ENCODE measurements around the gene UBE2R2.

Gene UBE2R2

GRCh38 chr9:33781736-33782135, 35.2 kb upstream of the UBE2R2 start:
- Histone ChIP-seq H3K36me3 (ENCODE audit: insufficient read depth, low read length) (no peaks in the 10 kb centered on the region), H3K4me2 (ENCODE audit: low read depth, low read length, poor library complexity, severe bottlenecking) (no peak overlapping the region), H3K4me1 (ENCODE audit: insufficient read depth, low read length, poor library complexity, severe bottlenecking) (peaks cover 9% of the 10 kb centered on the region), H3K4me3 (ENCODE audit: low read length, poor library complexity, severe bottlenecking) (no peak overlapping the region), H3K27me3 (ENCODE audit: insufficient read depth, low read length, poor library complexity, severe bottlenecking) (no peaks in the 10 kb centered on the region), H4K20me1 (ENCODE audit: insufficient read depth, low read length, poor library complexity, severe bottlenecking) (no peaks in the 10 kb centered on the region), H3K9ac (ENCODE audit: low read depth, low read length, poor library complexity, severe bottlenecking) (no peak overlapping the region), H3K9me3 (ENCODE audit: insufficient read depth, low read depth, low read length) (no peaks in the 10 kb centered on the region), H3K9me2 (replicated peaks; ENCODE audit: low read depth, low read length) (no peaks in the 10 kb centered on the region), H3F3A (ENCODE audit: low read depth) (no peaks in the 10 kb centered on the region), H3K79me2 (ENCODE audit: insufficient read depth, low read length) (no peaks in the 10 kb centered on the region), H2AFZ (ENCODE audit: low read length) (0 out of 2 replicates have a peak overlapping the region, but pooled peaks have one; percentile 23)
- TF ChIP-seq CTCF (conservative IDR thresholded peaks at IDR 0.05; ENCODE audit: low read length): no peak
- TF ChIP-seq EZH2phosphoT487 (IDR thresholded peaks at IDR 0.05; ENCODE audit: borderline replicate concordance): no peak

GRCh38 chr9:33782395-33783152, 34.4 kb upstream of the UBE2R2 start:
- Histone ChIP-seq H3K27me3 (ENCODE audit: insufficient read depth, low read length, poor library complexity, severe bottlenecking) (no peaks in the 10 kb centered on the region), H3K4me1 (ENCODE audit: insufficient read depth, low read length, poor library complexity, severe bottlenecking) (peaks cover 9% of the 10 kb centered on the region), H3K79me2 (ENCODE audit: insufficient read depth, low read length) (no peaks in the 10 kb centered on the region), H3K9me2 (replicated peaks; ENCODE audit: low read depth, low read length) (no peaks in the 10 kb centered on the region), H4K20me1 (ENCODE audit: insufficient read depth, low read length, poor library complexity, severe bottlenecking) (no peaks in the 10 kb centered on the region), H3K4me3 (ENCODE audit: low read length, poor library complexity, severe bottlenecking) (no peak overlapping the region), H3K4me2 (ENCODE audit: low read depth, low read length, poor library complexity, severe bottlenecking) (no peak overlapping the region), H3F3A (ENCODE audit: low read depth) (no peaks in the 10 kb centered on the region), H2AFZ (ENCODE audit: low read length) (no peak overlapping the region), H3K9ac (ENCODE audit: low read depth, low read length, poor library complexity, severe bottlenecking) (no peak overlapping the region), H3K36me3 (ENCODE audit: insufficient read depth, low read length) (no peaks in the 10 kb centered on the region), H3K9me3 (ENCODE audit: insufficient read depth, low read depth, low read length) (no peaks in the 10 kb centered on the region)
- no peak for TF ChIP-seq CTCF (conservative IDR thresholded peaks at IDR 0.05; ENCODE audit: low read length)
- TF ChIP-seq EZH2phosphoT487 (IDR thresholded peaks at IDR 0.05; ENCODE audit: borderline replicate concordance): no peak

GRCh38 chr9:33785914-33786313, 31.0 kb upstream of the UBE2R2 start:
- H4K20me1 ChIP-seq (ENCODE audit: insufficient read depth, low read length, poor library complexity, severe bottlenecking): no peaks in the 10 kb centered on the region
- H3K36me3 ChIP-seq (ENCODE audit: insufficient read depth, low read length): no peaks in the 10 kb centered on the region
- no peak overlapping the region for H3K4me2 ChIP-seq (ENCODE audit: low read depth, low read length, poor library complexity, severe bottlenecking)
- H3F3A ChIP-seq (ENCODE audit: low read depth): no peaks in the 10 kb centered on the region
- no peaks in the 10 kb centered on the region for H3K79me2 ChIP-seq (ENCODE audit: insufficient read depth, low read length)
- H3K27me3 ChIP-seq (ENCODE audit: insufficient read depth, low read length, poor library complexity, severe bottlenecking): no peaks in the 10 kb centered on the region
- no peak overlapping the region for H3K9ac ChIP-seq (ENCODE audit: low read depth, low read length, poor library complexity, severe bottlenecking)
- peaks cover 9% of the 10 kb centered on the region for H3K4me1 ChIP-seq (ENCODE audit: insufficient read depth, low read length, poor library complexity, severe bottlenecking)
- no peaks in the 10 kb centered on the region for H3K9me3 ChIP-seq (ENCODE audit: insufficient read depth, low read depth, low read length)
- no peaks in the 10 kb centered on the region for H3K9me2 ChIP-seq (replicated peaks; ENCODE audit: low read depth, low read length)
- H3K4me3 ChIP-seq (ENCODE audit: low read length, poor library complexity, severe bottlenecking): no peak overlapping the region
- TF ChIP-seq CTCF (conservative IDR thresholded peaks at IDR 0.05; ENCODE audit: low read length) (peak; percentile 50), EZH2phosphoT487 (IDR thresholded peaks at IDR 0.05; ENCODE audit: borderline replicate concordance) (no peak)
- no peak overlapping the region for H2AFZ ChIP-seq (ENCODE audit: low read length)

All from Loucy (cell line).